Activated CD4-positive, alpha-beta T cell treated with anti-CD3 and anti-CD28 coated beads, Interleukin-2, amount 50 U/mL, for 48 hours (primary cell): Measurements from ENCODE around the gene TLE2.

Experiments used
- DNase-seq, 2 experiments: peaks; one replicate each; pipeline ENCODE4 v3.0.0-alpha.2; 2020

The TLE2 gene

DNA sequence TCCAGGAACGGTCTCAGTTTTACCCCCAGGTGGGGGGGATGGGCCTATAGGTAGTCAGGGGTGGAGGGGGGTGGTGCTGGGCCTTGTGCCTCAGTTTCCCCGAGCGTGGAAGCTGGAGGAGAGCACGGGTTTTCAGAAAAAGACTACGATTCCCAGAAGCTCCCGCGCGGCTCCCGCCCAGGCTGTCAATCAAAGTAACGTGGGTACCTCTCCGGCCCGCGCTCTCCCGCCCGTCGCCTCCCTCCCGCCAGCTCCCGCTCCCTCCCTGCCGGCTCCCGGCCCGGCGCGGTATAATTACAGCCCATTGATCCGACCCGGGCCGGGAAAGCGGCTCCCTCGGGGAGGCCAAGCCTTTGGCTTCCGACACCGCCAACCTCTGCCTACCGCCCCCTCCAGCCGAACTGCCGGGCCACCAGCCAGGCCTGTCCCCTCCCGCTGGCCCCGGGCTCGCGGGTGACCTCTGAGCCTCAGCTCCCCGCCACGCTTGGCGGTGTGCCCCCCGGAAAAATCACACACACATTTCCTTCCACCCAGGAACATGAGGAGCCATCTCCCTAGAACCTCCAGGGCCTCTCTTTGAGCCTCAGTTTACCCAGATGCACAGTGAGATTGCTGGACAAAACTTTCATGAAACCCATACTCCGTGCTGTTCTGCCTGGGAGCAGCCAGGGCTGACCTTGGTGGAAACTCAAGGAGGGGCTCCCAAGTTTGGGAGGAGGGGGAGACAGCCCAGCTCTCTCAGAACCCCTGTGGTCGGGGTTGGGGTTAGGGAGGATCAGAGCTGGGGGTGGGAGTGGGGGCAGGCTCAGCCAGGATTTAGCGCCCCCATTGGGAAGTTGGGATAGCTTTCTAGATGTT is 7.3 kb upstream of the TLE2 start:
- DNase-seq, result peak; percentile 83 to 88

DNA sequence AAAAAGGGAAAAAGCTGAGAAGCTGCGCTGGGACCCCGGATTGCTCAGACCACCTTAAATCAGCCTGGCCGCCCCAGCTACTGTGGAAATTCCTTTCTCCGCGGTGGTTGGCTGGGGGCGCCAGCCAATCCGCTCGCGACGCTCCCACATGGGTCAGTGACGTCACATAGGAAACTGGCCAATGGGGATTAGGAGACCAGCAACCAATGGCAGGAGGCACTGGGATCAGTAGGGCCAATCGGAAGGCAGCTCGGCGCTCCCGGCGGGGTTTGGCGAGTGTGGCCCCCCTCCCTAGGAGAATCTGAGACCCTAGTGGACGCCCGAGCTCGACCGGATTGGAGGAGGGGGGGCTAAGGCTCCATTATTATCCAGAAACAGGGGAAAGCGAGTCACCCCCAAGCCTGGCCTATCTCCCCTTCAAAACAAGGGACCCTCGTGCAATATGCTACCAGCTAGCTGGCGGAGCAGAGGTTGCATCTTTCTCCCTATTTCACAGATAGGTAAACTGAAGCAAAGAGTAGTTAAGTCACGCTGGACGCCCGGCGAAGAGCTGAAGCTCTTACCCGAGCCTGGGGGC is 6.5 kb upstream of the TLE2 start:
- DNase-seq, result peak; percentile 93 to 96

DNA sequence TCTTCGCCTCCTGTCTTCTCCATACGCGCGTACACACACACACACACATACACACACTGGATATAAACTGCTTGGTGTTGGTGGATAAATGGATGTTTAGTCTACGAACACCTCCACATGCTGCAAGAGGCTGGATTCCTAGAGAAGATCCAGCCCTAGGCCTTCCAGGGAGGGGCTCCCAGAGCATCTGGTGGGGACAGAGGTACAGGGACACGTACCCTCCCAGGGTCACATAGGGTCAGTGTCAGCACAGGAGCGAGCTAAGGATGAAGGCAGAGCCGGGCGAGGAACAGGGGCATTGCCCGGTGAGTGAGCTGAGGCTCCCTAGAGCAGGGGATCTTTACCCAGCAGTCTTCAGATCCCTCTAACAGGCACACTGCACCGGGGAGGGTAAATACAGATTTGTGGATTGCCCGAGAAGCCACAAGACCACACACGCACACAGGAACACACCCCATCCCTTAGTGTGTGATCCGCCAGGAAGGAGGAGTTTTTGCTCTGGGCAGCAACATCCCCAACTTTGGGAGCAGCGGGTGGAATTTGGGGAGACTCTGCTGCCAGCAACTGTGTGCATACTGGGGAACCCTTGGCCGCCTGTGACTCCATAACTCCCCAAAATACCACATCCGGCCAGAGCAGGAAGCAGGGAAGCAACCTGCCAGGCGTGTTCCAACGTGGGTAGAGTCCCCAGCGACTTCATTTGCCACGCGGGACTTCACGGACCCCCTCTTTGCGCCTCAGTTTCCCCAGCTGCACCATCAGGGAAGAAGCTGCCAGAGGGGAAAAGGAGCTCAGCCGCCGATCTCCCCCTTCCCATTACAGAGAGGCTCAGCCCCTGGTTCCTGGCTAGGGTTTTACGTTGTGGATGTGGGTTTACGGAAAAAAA is 5.8 kb upstream of the TLE2 start:
- peak; percentile 61 to 70 for DNase-seq

DNA sequence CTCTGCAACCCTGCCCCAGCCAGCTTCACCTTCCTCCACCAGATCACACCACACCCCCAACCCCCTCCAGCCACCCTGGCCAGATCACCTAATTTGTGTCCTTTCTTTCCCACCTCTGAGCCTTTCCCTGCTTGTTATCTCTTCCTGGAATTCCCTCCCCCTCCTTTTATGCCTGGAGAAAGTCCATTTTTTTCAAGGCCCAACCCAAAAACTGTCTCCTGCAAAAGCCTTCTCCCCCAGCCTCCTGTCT is 5.3 kb upstream of the TLE2 start:
- no peak for DNase-seq

DNA sequence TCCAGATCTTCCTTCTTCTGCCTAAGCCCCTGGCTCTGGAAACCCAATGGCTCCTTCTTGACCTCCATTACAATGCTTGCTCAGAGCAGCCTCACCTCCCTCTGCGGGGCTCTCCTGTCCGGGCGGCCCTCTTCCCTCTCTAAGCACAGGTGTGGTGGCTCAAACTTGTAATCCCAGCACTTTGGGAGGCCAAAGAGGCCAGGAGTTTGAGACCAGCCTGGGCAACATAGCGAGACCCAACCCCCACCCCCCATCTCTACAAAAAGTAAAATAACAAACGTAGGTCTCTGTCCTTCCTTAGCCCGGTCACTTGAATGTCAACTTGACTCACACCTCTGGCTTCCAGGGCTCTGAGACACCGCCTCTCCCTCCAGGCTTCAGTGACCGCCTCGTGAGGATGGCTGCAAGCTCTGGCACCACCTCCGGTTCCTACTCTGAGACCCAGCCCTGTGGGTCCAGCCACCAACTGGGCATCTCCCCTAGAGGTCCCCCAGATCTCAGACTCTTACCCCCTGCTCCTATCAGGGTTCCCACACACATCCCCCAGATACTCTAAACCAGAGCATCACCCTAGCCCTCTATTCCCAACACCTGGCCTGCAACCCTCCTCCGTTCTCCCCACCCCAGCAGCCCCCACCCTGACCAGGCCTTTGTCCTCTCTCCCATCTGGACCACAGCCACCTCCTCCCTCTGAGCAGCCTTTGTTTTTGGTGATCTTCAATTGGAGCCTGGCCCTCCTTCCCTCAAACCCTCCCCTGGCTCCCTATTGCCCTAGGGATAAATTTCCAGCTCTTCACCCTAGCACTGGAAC is 4.7 kb upstream of the TLE2 start:
- no peak for DNase-seq

DNA sequence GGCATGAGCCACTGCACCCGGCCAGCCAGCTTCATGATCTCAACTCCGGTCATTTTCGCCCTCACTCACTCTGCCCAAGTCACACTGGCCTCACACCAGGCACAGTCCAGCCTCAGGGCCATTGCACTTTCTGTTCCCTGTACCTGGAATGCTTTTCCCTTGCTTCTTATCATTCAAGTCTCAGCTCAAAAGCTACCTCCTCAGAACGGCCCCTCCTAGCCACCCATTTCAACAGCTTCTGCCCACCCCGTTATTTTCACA is 2.5 kb upstream of the TLE2 start:
- no peak for DNase-seq

DNA sequence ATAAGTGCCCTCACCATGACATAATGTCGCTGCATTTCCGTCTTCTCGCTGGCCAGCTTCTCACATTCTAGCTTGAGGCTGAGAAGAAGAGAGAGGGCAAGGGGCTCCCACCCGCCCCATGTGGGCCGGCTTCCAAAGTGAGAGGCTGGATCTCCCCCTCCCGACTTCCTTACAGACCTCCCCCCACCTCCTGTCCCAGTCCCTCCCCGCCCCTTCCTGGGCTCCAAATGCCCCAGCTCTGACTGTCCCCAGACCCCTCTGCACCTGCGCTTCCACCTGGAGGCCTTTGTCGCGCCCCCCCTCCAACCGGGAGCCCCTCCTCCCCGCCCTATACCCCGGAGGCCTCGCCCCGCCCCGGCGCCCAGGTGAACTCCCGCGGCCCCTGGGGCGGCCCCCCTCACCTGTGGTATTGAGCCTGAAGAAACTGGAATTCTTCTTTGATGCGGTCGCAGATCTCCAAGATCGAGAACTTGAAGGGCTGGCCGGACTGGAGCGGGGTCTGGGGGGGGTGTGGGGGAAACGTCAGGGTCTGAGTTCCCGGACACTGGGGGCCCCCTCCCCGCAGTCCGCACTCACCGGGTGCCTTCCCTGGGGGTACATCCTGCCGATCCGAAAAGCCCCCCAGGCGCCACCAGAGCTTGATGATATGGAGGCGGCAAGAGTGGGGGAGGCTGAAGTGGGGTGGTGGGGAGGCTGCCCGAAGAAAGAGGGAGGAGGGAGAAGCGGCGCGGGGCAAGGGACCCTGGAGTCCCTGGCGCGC is 595 bp downstream of the TLE2 start:
- no peak for DNase-seq

DNA sequence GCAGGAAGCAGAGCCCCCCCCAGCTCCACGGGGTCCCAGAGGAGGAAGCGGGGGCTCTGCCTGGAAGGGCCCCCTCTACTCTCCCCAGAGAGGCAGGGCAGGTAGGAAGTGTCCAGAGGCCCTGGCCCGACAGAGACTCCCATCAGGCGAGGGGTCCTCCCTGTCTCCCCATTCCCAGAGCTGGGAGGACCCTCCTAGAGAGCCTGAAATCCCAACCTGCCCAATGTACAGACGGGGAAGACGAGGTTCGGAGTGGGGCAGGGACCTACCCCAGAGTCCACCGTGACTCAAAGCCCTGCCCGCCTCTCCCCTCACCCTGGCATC is 1.1 kb downstream of the TLE2 start:
- no peak for DNase-seq

DNA sequence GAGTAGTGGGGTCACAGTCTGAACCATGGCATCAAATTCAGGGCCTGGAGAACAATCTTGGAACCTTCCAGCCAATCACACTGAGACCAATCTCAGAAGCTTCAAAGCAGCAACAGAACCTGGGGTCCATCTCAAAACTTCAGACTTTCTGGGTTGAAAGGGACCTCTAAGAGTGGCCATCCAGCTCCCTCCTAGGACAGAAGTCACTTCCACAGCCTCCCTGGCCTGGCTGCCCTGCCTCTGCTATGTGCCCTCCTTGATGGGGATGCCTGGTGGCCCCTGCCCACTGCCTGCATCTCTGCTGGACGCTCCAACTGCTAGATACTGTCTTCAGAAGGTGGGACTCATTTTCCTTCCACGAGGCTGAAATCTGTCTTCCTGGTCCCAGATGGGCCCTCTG is 1.8 kb downstream of the TLE2 start:
- DNase-seq, result no peak

DNA sequence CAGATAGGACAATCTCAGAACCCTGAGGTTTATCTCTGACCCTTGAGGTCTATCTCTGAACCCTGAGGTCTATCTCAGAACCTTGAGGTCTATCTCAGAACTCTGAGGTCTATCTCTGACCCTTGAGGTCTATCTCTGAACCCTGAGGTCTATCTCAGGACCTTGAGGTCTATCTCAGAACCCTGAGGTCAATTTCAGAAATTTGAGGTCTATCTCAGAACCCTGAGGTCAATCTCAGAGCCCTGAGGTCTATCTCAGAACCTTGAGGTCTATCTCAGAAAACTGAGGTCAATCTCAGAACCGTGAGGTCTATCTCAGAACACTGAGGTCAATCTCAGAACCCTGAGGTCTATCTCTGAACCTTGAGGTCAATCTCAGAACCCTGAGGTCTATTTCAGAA is 2.3 kb downstream of the TLE2 start:
- DNase-seq, result no peak

DNA sequence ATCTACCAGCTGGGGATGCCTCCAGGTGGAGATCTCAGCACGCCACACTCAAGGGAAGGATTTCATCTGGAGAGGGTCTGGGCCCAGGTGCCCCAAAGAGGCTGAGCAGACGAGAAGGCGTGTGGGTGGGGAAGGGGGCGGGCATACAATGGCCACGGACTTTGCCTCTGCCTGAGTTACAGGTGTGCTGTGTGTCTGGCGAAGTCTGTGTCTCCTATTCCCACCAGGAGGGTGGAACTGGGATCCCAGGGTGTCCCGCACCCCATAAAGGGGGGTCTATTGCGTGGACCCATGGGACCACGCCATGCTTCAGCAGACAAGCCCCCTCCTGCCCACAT is 3.6 kb downstream of the TLE2 start:
- no peak for DNase-seq

DNA sequence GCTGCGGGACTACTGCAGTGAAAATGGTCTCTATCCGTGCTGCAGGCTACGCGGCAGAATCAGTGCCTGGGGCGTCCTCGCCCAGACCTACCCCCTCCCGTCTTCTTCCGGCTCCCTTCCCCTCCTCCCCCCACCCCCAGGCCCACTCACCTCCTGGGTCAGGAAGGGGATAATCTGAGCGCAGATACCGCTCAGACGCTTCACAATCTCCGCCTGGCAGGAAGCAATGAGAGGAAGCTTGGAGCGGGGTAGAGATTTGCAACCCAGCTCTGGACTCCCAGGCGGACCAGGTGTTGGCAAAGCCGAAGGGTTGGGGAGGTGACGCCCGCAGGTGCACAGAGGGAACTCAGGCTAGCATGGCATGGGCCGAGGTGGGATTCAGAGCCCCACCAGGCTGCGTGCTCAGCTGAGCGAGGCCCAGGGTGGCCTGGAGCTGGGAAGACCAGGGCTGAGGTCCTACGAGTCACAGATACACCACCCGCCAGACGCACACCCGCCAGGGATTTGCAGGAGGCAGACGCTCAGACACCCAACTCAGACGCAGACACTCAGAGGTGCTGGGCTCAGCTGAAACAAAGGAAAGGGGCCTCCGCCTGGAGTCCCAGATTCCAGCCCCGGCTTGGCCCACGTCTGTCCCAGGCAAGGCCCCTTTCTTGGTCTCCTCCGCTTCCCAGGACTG is 4.1 kb downstream of the TLE2 start:
- no peak for DNase-seq

DNA sequence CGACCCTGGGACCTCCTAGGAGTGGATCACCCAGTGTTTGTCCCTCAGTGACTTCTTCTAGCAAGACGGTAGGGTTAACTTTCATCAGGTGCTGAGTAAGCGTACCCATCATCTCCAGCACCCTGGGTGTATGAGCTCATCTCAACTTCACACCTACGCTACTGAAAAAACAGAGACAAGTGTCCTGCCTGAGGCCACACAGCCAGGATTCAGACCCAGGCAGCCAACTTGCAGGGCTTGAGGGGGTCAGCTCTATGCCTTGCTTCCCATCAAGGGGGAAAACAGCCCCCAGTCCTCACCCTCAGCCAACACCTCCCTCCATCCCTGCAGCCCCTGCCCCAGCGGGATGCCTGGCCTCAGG is 4.6 kb downstream of the TLE2 start:
- peak in 1 of 2 experiments; percentile 14 for DNase-seq

DNA sequence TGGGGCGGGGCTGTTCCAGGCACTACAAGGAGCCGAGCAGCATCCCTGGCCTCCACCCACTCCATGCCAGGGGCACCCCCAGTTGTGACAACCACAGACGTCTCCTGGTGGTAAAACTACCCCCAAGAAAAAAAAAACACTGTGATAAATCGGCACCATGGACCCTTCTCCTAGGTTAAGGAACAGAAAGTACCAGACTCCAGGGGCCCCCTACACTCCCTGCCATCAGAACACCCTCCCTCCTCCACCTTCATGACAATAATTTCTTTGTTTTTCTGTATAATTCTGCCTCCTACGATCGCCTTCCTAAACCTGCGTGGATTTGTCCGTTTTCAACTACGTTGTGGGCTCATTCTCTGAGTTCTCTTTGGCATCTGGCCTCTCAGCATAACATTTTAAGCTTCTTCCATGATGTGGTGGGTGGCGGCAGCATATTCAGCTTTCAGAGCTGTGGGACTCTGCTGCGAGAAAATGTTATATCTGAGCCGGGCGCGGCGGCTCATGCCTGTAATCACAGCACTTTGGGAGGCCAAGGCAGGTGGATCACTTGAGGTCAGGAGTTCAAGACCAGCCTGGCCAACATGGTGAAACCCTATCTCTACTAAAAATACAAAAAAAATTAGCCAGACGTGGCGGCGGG is 8.6 kb downstream of the TLE2 start:
- no peak for DNase-seq

DNA sequence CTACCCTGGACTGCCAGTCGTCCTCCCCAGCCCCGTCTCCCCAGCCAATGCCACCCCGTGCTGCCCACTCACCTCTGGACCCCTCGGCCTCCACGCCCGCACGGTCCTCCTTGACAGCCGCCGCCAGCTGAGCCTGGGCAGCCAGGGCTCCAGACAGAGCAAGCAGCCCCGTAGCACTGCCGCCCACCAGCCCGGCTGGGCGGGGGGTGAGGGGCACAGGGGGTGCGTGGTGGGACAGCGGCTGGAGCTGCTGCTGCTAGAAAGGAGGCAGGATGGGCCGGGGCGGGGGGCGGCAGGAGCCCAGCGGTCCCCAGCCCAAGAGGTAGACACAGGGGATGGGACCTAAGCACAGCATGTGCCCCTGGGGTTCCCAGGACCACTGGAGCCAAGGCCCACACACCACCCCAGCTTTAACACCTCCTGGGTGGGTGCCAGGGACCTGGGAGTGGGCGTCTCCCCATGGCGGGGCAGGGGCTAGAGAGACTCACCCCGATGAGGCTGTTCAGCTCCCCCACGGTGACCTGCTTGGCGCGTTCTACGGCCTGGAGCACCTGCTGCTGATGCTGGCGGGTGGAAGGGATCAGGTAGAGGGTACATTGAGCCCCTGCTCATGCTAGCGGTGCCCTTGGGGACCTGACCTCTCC is 9.7 kb downstream of the TLE2 start:
- DNase-seq, result no peak

DNA sequence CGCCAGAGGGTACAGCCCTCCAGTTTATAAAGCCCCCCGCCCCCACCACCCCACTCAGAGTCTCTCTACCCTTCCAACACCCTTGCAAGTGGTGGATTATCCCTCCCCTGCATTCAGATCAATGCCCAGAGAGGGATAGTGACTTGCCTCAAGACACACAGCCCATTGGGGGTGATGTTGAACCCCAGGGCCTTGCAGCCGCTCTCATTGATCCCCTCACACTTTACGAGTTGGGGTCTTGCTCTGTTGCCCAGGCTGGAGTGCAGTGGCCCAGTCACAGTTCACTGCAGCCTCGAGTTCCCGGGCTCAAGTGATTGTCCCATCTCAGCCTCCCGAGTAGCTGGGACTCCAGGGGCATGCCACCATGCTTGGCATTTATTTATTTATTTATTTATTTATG is 11.2 kb downstream of the TLE2 start:
- DNase-seq, result no peak

DNA sequence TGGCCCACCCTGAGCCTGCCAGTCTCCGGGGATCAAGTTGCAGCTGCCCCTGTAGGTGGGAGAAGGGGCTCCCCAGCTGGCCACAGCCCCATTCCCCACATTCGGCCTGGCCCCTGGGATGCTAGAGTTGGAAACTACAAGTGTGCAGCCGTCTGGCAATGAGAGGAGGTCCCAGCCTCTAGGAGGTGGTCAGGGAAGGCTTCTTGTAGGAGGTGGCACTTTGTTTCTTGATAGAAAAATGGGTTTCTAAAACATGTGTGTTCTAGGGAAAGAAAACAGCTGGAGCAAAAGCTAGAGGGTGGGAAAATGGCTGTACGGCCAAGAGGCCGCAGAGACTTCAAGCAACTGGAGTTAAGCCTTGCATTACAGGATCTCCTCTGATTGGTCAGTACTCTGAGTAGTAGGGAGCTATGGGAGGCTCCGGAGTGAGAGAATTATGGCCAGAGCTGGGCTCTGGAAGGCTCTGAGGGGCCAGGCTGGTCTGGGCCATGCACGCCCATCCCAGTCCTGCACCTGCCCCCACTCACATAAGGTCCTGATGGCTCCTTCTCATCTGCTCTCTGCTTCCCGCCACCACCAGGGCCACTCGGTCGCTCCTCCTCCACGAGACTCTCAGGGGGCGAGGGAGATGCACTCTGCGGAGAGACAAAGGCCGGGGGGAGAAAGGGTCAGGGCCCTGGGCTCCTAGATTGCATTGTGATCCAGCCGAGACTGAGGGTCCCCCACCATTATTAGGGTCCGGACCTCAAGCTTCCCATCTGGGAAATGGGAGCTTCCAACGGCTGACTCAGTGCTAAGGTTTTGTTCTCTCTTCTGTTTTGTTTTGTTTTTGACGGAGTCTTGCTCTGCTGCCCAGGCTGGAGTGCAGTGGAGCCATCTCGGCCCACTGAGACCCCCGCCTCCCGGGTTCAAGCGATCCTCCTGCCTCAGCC is 13.7 kb downstream of the TLE2 start:
- DNase-seq, result no peak

DNA sequence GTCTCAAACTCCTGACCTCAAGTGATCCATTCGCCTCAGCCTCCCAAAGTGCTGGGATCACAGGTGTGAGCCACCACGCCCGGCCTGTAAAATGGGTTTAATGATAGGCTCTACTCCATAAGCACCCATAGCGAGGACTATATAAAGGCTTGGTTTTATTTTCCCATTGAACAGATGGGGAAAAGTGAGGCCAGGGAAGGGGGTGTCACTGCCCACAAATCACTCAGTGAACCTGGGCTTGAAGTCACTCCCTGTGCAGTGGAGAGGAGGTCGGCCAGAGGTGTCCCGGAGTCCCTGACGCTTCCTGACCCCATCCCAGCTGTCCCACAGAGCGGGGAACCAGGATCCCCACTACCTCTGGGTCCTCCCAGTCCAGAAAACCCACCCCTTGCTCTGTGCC is 14.9 kb downstream of the TLE2 start:
- no peak for DNase-seq

DNA sequence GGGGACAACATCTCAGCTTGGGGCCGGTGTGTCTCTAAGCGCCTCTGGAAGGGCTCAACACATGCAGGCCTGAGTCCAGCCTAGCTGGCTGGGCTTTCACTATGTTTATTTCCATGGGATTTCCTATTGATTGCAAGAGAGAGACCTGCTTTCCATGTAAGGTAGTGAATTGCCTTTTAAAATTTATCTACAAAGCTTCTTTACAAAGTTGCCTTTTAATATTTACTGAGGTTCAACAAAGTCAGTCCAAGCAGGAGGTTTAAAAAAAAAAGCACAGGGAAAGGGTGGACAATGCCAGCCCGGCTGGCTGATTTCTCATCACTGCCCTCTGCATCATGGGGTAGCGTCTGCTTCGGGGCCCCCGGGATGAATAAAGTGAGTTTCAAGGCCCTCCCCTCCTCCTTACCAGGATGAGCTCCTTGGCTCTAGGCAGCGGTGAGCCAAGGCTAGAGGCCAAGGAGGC is 15.8 kb downstream of the TLE2 start:
- no peak for DNase-seq

DNA sequence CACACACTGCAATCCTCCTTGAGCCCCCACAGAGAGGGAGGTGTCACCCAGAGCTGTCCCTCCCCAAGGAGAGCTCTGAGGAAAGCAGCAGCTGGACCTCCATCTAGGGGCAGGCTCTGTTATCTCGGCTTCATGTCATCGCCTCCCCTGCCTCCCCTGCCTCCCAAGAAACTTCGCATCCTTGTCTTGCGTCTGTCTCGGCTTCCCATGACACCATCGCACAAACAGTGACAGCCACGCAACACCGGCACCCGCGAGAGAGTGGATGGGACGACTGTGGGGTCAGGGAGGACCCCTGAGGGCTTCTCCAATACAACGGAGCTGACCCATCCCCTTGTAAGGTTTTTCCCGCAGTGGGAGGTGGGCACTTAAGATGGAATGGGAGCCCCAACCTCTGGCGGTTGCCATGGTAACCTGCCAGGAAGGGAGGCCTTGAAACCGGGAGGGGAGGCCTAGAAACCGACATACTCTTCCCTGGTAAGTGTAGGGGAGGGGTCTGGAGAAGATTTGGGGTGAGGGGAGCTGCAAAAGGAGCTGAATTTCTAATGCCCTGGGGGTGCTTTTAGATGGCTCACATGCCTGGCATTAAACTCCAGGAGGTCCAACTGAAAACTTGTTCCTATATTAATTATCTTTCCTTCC is 16.3 kb downstream of the TLE2 start:
- DNase-seq, result no peak
